Measurements from ENCODE around the gene DCC. TPM values are rescaled to one million over a fixed set of nuclear protein-coding genes. Genes with fewer than 3 reads are reported as not detected.

DCC gene
- polyA plus RNA-seq, 4 donors = 7.6 to 13.7 (median 9.5) TPM

DNA sequence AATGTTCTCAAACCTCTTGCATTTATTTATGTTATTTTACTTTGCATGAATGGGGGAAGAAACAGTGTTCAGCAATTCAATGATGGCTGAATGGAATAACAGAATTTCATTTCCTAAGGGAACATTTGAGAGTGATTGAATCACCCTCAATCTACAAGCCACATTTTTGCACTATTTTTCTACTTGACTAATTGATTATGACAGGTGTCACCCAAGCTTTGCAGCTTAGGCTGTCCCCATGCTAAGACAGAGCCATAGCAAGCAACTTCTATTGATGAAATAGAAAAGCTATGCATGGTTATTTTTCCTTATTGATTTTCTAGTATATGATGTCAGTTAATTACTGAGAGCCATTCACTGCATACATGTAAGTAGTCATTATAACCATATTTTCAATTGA lies 795.7 kb downstream of the DCC start:
- DNase-seq (ENCODE audit: low read depth in 4 of 4, low spot score in 2 of 4) = no peak

DNA sequence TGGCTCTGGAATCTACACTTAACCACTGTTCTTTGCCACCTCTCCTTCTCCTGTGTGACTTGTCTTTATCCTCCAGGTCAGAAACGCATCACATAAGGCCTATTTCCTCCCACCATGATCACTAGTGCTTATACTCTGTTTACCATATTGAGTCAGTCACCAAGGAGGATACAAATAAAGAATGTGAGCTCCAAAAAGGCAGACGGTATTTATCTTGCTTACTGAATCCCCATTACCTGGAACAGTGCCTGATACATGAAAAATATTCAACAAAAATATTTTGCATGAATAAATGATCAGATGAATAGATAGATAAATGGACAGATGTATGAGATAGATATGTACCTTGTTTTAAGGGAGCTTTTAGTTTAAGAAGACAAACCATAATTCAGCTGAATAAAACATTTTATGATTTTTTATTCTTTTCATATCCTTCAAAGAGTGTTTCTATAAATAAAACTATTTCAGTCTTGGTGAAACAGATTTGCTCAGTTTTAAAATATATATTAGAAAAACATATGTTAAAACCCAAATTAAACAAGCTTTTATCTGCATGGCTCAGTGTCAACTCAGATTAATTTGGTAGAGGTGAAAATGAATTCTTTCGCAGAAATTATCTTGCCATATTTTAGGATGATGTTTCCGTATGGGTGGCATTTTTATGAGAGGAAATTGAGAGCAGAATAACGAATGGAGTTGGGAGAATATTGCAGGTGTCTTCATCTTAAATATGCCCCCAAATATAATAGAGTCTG lies 799.9 kb downstream of the DCC start:
- DNase-seq (ENCODE audit: low read depth in 4 of 4, low spot score in 2 of 4) = no peak

DNA sequence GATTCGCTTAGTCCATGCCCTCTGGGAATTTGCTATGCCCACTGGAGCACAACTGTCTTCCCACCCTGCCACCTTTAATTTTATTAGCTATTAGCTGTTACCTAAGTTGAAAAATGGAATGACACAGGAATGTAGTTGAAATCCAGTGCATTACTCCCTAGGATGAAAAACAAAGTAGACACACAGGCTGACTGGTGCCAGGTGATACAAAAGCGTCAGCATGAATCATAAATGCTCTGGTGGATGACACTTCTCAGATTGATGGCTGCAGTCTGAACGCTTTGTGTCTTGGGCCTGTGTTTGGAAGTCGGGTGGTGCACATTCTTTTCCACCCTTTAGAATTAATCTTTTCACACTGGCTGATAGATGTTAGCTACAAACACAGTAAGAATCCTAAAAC lies 802.0 kb downstream of the DCC start:
- DNase-seq (ENCODE audit: low read depth in 4 of 4, low spot score in 2 of 4) = no peak

DNA sequence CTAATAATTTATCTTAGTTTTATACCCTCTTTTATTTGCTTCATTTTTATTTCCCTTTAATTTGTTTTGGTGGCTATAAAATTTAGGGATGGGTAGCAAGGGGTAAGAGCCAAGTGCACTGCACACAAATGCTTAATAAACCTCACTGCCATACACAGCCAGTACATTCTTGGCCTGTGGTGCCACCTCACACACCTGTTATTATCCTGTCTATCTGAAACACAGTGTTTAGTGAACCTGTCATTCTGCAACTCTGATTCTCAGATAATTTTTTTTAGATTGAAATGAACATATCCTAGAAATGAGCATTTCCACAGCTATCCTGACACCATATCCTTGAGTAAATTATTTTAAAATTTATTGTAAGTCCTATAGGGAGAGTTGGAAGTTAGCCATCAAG lies 807.5 kb downstream of the DCC start:
- no peak for DNase-seq (ENCODE audit: low read depth in 4 of 4, low spot score in 2 of 4)

DNA sequence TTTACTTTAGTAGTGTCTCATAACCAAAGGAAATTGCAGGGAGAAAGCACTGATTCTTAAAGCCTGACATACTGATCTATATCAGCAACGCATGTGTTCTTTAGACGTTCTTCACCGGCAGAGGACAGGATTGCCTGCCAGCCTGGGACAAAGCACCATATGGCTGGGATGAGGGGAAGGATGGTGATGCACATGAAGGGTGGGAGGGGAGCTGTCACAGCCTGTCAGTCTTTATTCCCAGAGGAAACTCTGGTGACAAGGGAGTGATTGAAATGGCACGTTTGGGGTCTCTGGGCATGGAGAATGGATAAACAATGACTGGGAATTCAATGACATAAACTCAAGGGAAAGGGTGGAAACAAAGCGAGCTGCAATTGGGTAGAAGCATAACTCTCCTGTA lies 808.1 kb downstream of the DCC start:
- no peak for DNase-seq (ENCODE audit: low read depth in 4 of 4, low spot score in 2 of 4)

DNA sequence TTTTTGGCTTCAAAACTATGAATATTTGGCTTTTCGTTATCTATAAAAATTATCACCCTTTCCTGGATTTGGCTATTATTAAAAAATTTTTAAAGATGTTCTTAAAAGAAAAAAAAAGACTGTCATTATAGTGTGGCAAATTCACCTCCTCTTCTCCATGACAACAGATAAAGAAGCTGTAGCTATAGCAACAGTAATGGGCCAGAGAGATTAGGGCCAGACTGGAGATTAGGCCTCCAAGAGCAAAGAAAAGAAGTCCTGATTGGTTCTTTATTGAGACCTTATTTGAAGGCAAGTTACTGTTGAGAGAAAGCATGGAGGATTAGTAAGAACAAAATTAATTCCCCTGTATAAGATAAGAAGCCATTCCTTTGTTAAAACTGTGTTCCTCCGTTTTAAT lies 812.5 kb downstream of the DCC start:
- no peak for DNase-seq (ENCODE audit: low read depth in 4 of 4, low spot score in 2 of 4)

DNA sequence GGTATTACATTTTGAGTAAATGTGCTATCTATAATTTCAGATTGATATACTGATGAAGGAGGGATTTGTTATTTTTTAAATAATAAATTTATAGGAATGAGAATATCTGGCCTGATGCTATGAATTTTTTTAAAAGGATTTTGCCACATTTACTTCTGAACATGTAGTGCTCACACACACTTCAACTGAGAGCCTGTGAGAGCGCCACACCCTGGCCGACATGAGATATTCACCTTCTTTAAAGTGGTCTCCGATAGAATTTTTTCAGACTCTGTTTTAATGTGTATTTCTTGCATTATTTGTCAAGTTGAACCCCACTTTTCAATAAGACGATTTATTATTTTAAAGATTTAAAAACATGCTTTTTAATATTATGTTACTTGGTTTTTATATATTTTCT lies 813.3 kb downstream of the DCC start:
- no peak for DNase-seq (ENCODE audit: low read depth in 4 of 4, low spot score in 2 of 4)

DNA sequence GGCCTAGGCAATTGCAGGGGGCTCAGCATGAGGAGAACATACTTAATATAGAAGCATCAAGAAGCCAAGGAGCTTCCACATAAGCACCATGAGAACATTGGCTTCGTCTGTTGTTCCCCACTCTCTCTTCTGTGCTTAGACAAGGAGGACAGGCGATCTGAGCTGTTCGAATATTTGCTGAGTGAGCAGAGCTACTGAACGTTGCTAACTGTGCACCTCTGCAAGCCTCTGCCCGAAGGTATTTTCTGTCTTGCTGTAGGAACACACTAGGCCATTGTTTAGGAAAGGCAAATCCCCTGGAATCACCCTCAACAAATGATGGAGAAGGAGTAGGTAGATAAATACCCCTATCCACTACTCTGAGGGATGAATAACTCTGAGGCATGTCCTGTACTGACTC lies 813.8 kb downstream of the DCC start:
- no peak for DNase-seq (ENCODE audit: low read depth in 4 of 4, low spot score in 2 of 4)

DNA sequence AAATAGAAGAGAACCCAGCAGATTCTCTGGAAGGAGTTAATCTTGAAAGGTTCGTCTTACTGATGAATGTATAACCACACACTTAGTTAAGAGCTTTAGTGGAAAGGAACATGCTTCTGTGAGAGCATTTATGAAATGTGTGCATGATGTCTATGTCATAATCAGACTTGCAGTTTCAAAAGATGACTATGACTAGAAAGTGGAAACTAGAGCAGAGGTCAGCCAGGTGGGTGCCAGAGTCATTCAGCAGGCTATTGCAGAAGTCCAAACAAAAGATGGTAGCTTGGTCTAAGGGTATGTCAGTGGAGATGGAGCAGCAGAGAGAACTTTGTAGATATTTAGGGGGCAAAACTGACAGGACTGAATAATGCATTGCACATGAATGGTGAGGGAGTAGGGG lies 825.8 kb downstream of the DCC start:
- no peak for DNase-seq (ENCODE audit: low read depth in 4 of 4, low spot score in 2 of 4)

DNA sequence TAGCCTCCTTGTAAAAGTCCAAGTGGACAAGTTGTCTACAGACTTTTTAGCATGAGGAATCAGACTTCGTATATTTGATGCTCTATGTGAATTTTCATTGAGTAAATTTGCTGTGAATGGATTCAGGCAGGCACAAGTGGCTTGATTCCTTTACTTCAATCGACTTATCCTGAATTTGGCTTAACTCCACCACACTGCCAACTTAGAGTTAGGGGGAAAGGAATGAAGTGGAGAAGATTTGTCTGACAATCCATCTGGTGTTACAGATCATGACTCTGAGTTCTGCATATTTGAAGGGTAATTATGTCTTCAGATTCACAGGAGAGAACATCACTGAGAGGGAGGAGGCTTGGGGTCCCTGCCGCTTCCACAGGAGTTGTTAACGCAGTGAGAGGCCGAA lies 829.3 kb downstream of the DCC start:
- no peak for DNase-seq (ENCODE audit: low read depth in 4 of 4, low spot score in 2 of 4)

DNA sequence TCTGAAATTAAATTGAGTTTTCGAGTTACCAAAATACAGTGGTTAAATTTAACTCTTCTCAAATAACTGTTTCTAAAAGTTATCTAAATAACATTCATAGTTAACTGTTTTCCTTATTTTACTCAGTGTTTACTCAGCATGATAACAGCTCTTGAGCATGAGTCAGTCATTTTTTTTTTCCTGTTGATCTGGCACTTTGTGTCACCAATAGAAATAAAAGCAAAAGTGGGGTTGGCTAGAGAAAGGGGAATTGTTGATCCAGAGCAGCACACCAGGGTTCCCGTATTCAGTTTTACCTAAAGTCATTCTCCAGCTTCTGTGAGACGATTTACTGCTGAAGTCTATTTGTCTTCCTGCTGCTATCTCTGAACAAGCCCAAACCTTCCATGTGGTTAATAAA lies 851.6 kb downstream of the DCC start:
- DNase-seq (ENCODE audit: low read depth in 4 of 4, low spot score in 2 of 4) = no peak

DNA sequence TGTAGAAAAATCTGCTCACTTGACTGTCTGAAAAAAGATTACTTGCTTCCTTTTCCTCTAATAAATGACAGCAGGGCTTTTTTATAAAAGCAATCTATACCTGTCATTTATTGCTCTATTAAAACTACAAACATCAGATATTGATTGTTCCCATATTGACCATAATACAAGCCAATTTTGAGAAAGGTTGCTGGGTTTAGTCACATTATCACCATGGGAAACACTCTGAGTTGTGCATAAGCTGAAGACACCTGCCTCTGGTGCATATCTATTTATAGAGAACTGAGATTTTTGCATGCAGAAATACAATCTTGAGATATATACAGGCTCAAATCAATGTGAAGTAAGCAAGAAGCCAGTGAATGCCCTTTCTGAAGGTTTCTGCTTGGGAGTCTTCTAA lies 853.9 kb downstream of the DCC start:
- no peak for DNase-seq (ENCODE audit: low read depth in 4 of 4, low spot score in 2 of 4)

DNA sequence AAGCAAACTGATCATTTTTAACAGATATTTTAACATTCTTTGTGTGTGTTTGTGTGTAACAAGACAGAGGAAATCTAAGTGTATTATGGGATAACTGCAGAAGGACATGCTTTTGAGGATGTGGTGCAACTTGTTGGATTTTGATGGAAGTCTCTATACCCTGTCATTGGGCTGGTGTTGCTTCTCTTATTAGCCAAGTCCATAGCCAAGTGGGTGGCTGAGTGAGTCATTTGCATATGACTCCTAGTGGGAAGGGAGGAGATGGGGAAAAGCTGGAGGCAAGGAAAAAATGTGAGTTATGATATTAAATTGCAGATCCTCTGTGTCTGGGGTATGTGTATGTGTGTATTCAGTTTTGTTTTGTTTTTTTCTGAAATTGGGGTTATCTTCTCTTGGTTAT lies 879.9 kb downstream of the DCC start:
- no peak for DNase-seq (ENCODE audit: low read depth in 4 of 4, low spot score in 2 of 4)

DNA sequence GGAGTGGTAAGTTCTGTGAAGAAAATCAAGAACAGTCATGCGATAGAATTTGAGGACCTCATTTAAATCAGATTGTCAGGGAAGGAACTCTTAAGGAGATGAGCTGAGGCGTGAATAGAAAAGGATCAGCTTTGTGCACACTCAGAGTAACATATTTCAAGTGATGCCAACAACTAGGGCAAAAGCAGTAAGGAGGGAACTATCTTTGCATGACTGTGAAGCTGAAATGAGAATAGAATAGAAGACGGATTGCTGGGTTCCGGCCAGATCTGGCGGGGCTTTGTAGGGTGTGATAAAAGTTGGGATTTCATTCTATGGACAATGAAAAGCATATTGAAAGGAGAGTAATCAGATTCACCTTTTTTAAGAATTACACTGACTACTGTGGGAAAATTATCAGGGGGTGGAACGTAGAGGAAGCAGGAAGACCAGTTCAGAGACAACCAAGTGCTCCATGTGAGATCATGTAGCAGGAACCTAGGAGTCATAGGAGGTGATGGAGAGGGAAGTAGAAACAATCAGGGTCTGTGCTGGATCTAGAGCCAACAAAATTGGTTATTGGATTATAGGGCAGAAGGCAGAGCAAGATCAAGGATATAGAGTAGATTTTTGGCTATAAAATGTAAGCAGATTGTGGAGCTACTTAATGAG lies 884.3 kb downstream of the DCC start:
- no peak for DNase-seq (ENCODE audit: low read depth in 4 of 4, low spot score in 2 of 4)

DNA sequence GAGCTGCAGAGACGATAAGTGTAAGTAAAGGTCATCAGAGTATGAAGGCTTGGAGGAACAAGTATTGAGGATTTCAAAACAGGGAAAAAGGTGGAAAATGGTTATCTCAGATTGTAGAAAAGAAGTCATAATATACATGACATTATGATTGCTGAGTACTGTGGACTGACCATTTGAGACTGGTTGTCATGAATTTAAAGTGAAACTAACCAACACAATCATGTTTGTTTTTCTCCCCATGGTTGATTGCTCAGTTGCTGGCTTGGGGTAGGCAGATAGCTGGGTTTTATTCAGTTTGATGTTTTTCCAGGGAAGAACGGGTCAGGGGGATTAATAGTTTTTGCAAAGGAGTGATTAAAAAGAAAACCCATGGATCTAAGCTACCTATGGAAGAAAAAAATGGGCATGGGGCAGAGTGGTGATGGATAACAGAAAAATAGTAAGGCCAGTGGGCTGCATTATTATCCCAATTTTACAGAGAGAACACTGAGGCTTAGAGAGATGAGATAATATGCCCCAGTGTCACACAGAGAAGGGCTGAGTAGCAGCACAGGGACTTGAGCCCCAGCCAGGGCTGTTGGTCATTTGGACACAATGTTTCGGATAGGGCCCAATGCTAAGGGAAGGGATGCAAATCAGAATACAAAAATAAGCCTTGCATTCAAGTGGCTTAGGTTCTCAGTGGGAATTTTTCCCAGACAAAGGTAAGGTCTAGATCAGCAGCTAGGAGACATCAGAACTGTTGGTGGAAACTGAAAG lies 885.7 kb downstream of the DCC start:
- DNase-seq (ENCODE audit: low read depth in 4 of 4, low spot score in 2 of 4) = no peak

DNA sequence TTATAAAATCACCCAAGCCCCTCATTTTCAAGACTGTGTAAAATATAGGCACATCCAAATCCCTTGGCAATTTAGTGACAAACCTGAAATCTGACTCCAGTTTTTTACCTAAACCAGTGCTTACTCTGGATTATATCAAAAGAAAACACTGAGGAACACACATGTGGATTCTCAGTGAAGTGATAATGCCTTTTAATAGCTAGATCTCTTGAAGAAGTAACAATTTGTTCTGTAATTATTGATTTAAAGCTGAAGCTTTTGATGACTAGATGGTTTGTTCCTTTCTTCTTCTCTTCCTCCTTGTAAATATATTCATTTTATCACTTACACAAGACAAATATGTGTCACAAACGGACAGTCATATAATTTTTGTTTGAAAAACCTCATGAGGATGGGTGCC lies 894.6 kb downstream of the DCC start:
- DNase-seq (ENCODE audit: low read depth in 4 of 4, low spot score in 2 of 4) = no peak

DNA sequence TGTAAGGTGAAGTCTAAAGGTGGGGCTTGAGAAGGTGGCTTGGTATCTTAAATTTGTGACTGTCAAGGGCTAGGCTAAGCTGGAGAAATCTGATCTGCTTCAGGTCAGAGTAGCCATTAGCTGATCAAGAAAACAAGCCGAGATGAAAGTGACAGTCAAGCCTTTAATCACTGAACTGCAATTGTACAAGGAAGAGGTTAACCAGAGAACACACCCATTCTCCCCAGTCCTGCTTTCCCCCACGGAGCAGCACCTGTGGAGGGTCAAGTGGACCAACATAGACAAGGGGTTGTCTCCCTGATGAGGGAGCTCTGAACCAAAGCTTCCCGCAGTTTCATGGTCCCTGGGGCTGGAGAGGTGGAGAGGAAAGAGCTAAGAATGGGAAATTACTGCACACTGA lies 901.2 kb downstream of the DCC start:
- DNase-seq (ENCODE audit: low read depth in 4 of 4, low spot score in 2 of 4) = peak in 1 of 4 donors; percentile 21

DNA sequence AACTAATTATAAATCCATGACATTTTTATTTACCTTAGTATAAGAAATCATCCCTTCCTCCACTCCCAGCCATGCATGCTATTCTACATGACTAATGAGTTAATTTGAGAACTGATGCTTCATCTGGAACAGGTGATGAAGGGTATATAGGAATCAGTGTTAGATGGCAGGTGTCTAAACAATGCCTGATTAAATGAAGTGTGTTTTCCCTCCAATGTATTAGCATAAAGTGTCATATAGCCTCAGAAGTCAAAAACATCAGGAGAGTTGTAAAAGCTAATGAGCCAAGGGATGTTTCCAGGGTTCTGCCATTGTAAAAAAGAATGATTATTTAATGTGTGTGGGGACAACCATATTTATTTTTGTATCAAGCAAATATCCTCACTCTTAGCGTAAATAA lies 913.8 kb downstream of the DCC start:
- DNase-seq (ENCODE audit: low read depth in 4 of 4, low spot score in 2 of 4) = peak in 2 of 4 donors; percentile 20 to 50

DNA sequence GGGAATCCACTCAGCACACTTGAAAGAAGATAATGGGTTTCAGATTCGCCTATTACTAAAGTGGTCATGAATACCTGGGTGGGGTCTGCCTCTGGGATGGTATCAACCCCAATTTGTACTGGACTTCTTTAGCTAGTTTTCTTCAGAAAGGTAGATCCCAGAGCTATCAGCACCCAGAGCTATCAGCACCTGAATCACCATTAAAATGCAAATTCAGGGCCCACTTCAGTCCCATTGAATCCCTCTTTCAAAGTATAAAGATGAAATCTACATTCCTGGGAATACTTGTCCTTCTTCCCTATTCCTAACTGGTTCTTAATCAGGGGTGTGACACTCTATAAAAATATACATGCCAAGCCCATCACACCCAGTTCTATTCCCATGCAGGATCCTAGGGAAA lies 914.3 kb downstream of the DCC start:
- DNase-seq (ENCODE audit: low read depth in 4 of 4, low spot score in 2 of 4) = no peak

DNA sequence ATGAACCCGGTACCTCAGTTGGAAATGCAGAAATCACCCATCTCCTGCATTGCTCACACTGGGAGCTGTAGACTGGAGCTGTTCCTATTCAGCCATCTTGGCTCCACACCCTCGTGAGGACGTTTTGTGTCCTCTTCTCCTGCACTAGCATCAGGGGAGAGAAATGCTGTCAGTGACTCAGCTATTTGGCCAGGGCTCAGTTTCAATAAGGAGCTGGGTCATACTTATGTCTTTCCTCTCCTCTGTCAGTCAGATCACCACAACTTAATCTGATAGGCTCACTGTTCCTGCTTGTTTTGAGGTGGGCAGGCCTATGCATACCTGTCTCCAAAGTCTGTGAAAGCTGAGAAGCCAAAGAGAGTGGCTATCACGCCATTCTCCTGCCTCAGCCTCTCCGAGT lies 921.2 kb downstream of the DCC start:
- no peak for DNase-seq (ENCODE audit: low read depth in 4 of 4, low spot score in 2 of 4)

DNA sequence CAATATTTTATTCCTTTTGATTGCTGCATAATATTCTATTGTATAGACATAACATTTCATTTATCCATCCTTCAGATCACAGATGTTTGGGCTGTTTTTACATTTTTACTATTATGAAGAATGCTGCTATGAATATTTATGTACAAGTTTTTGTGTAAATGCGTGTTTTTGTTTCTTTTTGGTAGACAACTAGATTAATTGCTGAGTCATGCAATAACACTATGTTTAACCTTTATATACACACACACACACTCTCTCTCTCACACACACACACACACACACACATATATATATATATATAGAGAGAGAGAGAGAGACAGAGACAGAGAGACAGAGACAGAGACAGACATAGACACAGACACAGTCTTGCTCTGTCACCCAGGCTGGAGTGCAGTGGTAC lies 926.9 kb downstream of the DCC start:
- no peak for DNase-seq (ENCODE audit: low read depth in 4 of 4, low spot score in 2 of 4)

DNA sequence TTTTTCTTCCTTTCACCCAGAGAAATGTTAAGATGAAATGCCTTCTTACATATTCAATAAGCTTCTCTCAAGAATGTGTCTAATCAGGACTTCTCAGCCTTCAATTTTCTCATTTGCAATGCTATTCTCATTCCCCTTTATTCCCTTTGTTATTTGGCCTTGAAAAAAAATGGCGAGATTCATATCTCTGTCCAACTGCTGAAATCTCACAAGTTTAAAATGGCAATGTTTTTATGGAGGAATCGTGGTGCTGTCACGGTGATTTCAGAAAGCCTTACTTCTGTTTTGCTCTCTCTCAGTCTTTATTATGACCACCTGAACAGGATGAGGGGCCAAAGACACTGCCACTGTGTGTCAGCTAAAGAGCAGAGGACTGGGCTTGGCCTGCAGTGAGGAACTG lies 928.5 kb downstream of the DCC start:
- no peak for DNase-seq (ENCODE audit: low read depth in 4 of 4, low spot score in 2 of 4)
